Psoas muscle (tissue), 8 donors: ENCODE data around the gene OTOG. TPM values are rescaled to one million over a fixed set of nuclear protein-coding genes. Genes with fewer than 3 reads are reported as not detected.

Source experiments
- ATAC-seq, 4 donors: fragments of 200-7000 bp; cut with Tn5 transposase; one replicate each; pipeline ENCODE4 v1.9.1; 2020; ENCODE audit warnings: moderate library complexity in 3 of 4, mild to moderate bottlenecking in 2 of 4
- DNase-seq, 2 donors: peaks; one replicate each; pipeline ENCODE4 v3.0.0-alpha.2; 2020
- H3K27ac ChIP-seq: fragments of 200-600 bp; one replicate; pipeline ENCODE4 v1.8.0; 2022
- H3K27me3 ChIP-seq, 3 donors: fragments of 200-600 bp in 1 of 3; one replicate each; pipeline versions ENCODE4 v1.6.1 to v1.8.0; 2013 to 2022; ENCODE audit warnings: low read length in 2 of 3, mild to moderate bottlenecking in 2 of 3, moderate library complexity in 1 of 3; ENCODE audit not compliant: insufficient read depth in 3 of 3
- H3K36me3 ChIP-seq, 2 donors: fragments of 200-600 bp in 1 of 2; one replicate each; pipeline versions ENCODE4 v1.6.1 to v1.8.0; 2013 to 2022; ENCODE audit warnings: low read depth in 1 of 2, mild to moderate bottlenecking in 1 of 2, moderate library complexity in 1 of 2; ENCODE audit not compliant: insufficient read depth in 1 of 2
- H3K4me1 ChIP-seq: fragments of 200-600 bp; one replicate; pipeline ENCODE4 v1.8.0; 2022
- H3K4me3 ChIP-seq: fragments of 200-600 bp; one replicate; pipeline ENCODE4 v1.8.0; 2022; ENCODE audit warnings: mild to moderate bottlenecking
- H3K9me3 ChIP-seq: fragments of 200-600 bp; one replicate; pipeline ENCODE4 v1.8.0; 2022
- CTCF ChIP-seq: fragments of 200-600 bp; IDR thresholded peaks from one replicate; pipeline ENCODE4 v1.8.0; 2022; ENCODE audit warnings: antibody characterized with exemption
- WGBS, 3 donors: extraction: QIAGEN DNeasy Blood & Tissue Kit; methylation state at CpG; one replicate each; pipeline versions ENCODE4 v1.1.6 to v1.1.7; 2013; 5-methylcytosine and 5-hydroxymethylcytosine counted together
- intact Hi-C, 2 donors: fragments of 100-400 bp; cut with DNase I; formaldehyde crosslinking; loops; one replicate each; pipeline versions ENCODE4 v1.11.0 to v1.14.2; 2022
- polyA plus RNA-seq, 3 donors: library from polyadenylated mRNA; stranded (reverse); fragments of 200-250 nt; gene quantifications; one replicate each; pipeline ENCODE4 v1.2.3, GENCODE V29; 2013
- total RNA-seq, 4 donors: library from RNA; stranded (reverse); fragmentation: NEBNext Ultra II Directional in 2 of 4; extraction: Animal tissue kit (Norgen Biotek cat#: 25700) in 2 of 4; gene quantifications; one replicate each; pipeline versions ENCODE4 v1.2.1 to v1.2.4, GENCODE V29; 2021 to 2023
- donor health status: healthy with polysubstance abuse.
- donor health status: DM: no; HTN: no; CAD: no; lungs with moderate emphysema.
- donor health status: Bipolar disorder and iron deficiency.
- donor health status: healthy.
- donor health status: DM: yes; HTN: yes; CAD: no.
- donor health status: DM: no; HTN: no; CAD: no.
- donor health status: DM: no; HTN: no; CAD: no.
- donor health status: DM: yes; HTN: yes; CAD: no.

OTOG gene
- total and polyA plus RNA-seq, 7 donors = not detected

GRCh38 chr11:17552041-17552355 lies 4.9 kb downstream of the OTOG start:
- no peak for TF ChIP-seq CTCF
- intact Hi-C loops = no loop called here
- WGBS, 3 donors = 83 to 85% (median 84%) methylated on average over 4 of the region's 4 CpGs
- ATAC-seq (no peak), DNase-seq (no peak)
- no peak overlapping the region for H3K4me3 ChIP-seq
- peaks cover 0 to 14% (median 2%) of the 10 kb centered on the region in 3 donors for H3K27me3 ChIP-seq
- H3K36me3 ChIP-seq = no peaks in the 10 kb centered on the region
- no peak overlapping the region for H3K27ac ChIP-seq
- H3K9me3 ChIP-seq = no peaks in the 10 kb centered on the region
- H3K4me1 ChIP-seq = no peaks in the 10 kb centered on the region

GRCh38 chr11:17552392-17553248 lies 5.6 kb downstream of the OTOG start:
- Histone ChIP-seq H3K27ac (no peak overlapping the region), H3K27me3 (peaks cover 0 to 9% (median 0%) of the 10 kb centered on the region in 3 donors), H3K36me3 (no peaks in the 10 kb centered on the region), H3K4me3 (no peak overlapping the region), H3K4me1 (no peaks in the 10 kb centered on the region), H3K9me3 (no peaks in the 10 kb centered on the region)
- intact Hi-C loops = no loop called here
- no peak for TF ChIP-seq CTCF
- peak in 1 of 4 donors; percentile 37 for ATAC-seq
- WGBS, 3 donors = 83 to 91% (median 84%) methylated on average over 10 of the region's 10 CpGs
- no peak for DNase-seq

GRCh38 chr11:17553249-17553546 lies 6.1 kb downstream of the OTOG start:
- Histone ChIP-seq H3K4me3 (no peak overlapping the region), H3K27ac (no peak overlapping the region), H3K36me3 (no peaks in the 10 kb centered on the region), H3K27me3 (peaks cover 0 to 5% (median 0%) of the 10 kb centered on the region in 3 donors), H3K9me3 (no peaks in the 10 kb centered on the region), H3K4me1 (no peaks in the 10 kb centered on the region)
- intact Hi-C loops = no loop called here
- 87 to 88% (median 88%) methylated on average over 6 to 7 of the region's 7 CpGs for WGBS, 3 donors
- TF ChIP-seq CTCF = no peak
- DNase-seq (no peak), ATAC-seq (no peak)

- Histone ChIP-seq H3K4me1 (no peaks in the 10 kb centered on the region), H3K27ac (no peak overlapping the region), H3K36me3 (no peaks in the 10 kb centered on the region), H3K4me3 (no peak overlapping the region), H3K27me3 (no peaks in the 10 kb centered on the region), H3K9me3 (no peaks in the 10 kb centered on the region)
- intact Hi-C loops = no loop called here
- WGBS, 3 donors = 77 to 89% (median 88%) methylated on average over 4 of the region's 4 CpGs
- ATAC-seq (no peak), DNase-seq (no peak)
- no peak for TF ChIP-seq CTCF
Observed at GRCh38 chr11:17554487-17554886, 7.4 kb downstream of the OTOG start.

GRCh38 chr11:17556999-17557398 lies 9.9 kb downstream of the OTOG start:
- Histone ChIP-seq H3K4me3 (no peak overlapping the region), H3K36me3 (no peaks in the 10 kb centered on the region), H3K4me1 (no peaks in the 10 kb centered on the region), H3K27me3 (no peaks in the 10 kb centered on the region), H3K9me3 (no peaks in the 10 kb centered on the region), H3K27ac (no peak overlapping the region)
- no peak for TF ChIP-seq CTCF
- WGBS, 3 donors = 88 to 89% (median 89%) methylated on average over 8 of the region's 8 CpGs
- ATAC-seq (no peak), DNase-seq (no peak)
- intact Hi-C loops = no loop called here
